SK-N-MC (cell line): ENCODE data around the gene KMT5C.

Experiments
- DNase-seq: peaks from one replicate; pipeline ENCODE4 v3.0.0-alpha.2; 2011; ENCODE audit warnings: low read depth, low spot score
- H3K27ac ChIP-seq: fragments of 200-600 bp; sonication (generic); 2 replicates; pipeline ENCODE4 v1.5.1; 2016; ENCODE audit warnings: mixed run types
- H3K36me3 ChIP-seq: fragments of 200-600 bp; sonication (generic); 2 replicates; pipeline ENCODE4 v1.6.1; 2017; ENCODE audit warnings: antibody characterized with exemption, low read length, mixed read lengths; ENCODE audit not compliant: insufficient read depth
- H3K4me3 ChIP-seq: fragments of 200-600 bp; sonication (generic); 2 replicates; pipeline ENCODE4 v1.5.1; 2016
- H3K9ac ChIP-seq: fragments of 200-600 bp; sonication (generic); 2 replicates; pipeline ENCODE4 v1.8.0; 2017; ENCODE audit warnings: mixed run types, mixed read lengths; ENCODE audit not compliant: insufficient read length
- H3K9me3 ChIP-seq: fragments of 200-600 bp; sonication (generic); 2 replicates; pipeline ENCODE4 v1.6.1; 2017; ENCODE audit warnings: low read depth, mild to moderate bottlenecking, antibody characterized with exemption, low read length, moderate library complexity, mixed read lengths
- EZH2 ChIP-seq: fragments of 200-600 bp; sonication (generic); IDR thresholded peaks from one replicate; pipeline ENCODE4 v1.6.1; 2017; ENCODE audit warnings: antibody characterized with exemption
- FOXP2 ChIP-seq: optimal IDR thresholded peaks from 2 replicates; pipeline ENCODE3; 2011; ENCODE audit warnings: mild to moderate bottlenecking, moderate library complexity; ENCODE audit not compliant: insufficient read depth; ENCODE audit errors: extremely low read length, control extremely low read depth
- POLR2AphosphoS5 ChIP-seq: IDR thresholded peaks from 2 replicates; pipeline ENCODE4 v1.6.1; 2012; ENCODE audit warnings: mild to moderate bottlenecking, low read depth, low read length, borderline replicate concordance

The KMT5C gene

DNA sequence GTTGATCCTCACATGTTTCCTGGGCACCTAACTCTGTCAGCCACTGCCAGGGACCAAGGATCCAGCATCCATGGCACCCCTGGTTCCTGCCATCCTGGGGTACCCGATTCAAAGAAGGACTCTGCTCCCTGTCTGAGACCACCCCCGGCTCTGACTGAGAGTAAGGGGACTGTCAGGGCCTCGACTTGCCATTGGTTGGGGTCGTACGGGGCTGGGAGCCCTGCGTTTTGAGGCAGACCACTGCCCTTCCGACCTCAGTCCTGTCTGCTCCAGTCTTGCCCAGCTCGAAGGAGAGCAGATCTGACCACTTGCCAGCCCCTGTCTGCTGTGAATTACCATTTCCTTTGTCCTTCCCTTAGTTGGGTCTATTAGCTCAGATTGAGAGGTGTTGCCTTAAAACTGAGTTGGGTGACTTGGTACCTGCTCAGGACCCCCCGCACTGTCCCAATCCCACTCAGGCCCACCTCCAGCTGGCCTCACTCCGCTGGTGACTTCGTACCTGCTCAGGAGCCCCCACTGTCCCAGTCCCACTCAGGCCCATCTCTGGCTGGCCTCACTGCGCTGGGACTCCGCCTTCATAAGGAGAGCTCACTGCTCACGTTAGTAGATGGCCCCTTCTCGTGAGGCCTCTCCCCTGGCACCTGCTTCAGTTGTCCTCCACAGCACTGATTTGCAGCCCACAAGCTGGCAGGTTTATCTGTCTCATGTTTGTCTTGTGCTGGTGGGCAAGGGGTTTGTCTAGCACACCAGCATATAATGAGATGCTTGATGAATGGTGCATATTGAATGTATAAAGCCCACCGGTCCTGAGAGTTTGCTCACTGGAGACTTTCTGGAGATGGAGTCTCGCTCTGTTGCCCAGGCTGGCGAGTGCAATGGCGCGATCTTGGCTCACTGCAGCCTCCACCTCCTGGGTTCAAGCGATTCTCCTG is 50.0 kb downstream of the KMT5C start:
- Histone ChIP-seq H3K9ac (peak overlapping the region; percentile 14), H3K36me3 (peaks cover 42% of the 10 kb centered on the region), H3K27ac (peak overlapping the region; percentile 51), H3K4me3 (no peak overlapping the region), H3K9me3 (no peaks in the 10 kb centered on the region)
- TF ChIP-seq EZH2 (no peak), POLR2AphosphoS5 (peak; percentile 30; the same call in 1 of the 2 replicates)
- no peak for DNase-seq

GRCh38 chr19:55390461-55390880 is 50.8 kb downstream of the KMT5C start:
- no peaks in the 10 kb centered on the region for H3K9me3 ChIP-seq
- DNase-seq: no peak
- TF ChIP-seq EZH2 (no peak), FOXP2 (no peak), POLR2AphosphoS5 (no peak; the same call in 1 of the 2 replicates)
- no peak overlapping the region for H3K9ac ChIP-seq
- peaks cover 42% of the 10 kb centered on the region for H3K36me3 ChIP-seq
- H3K4me3 ChIP-seq: no peak overlapping the region
- peak overlapping the region; percentile 51 for H3K27ac ChIP-seq

GRCh38 chr19:55391191-55391670 is 51.6 kb downstream of the KMT5C start:
- Histone ChIP-seq H3K9ac (no peak overlapping the region), H3K9me3 (no peaks in the 10 kb centered on the region), H3K4me3 (no peak overlapping the region), H3K36me3 (peaks cover 42% of the 10 kb centered on the region), H3K27ac (no peak overlapping the region)
- TF ChIP-seq POLR2AphosphoS5 (0 out of 2 replicates have a peak, but pooled peaks have one; percentile 46), EZH2 (no peak), FOXP2 (no peak)
- DNase-seq: no peak

GRCh38 chr19:55391702-55392615 is 52.3 kb downstream of the KMT5C start:
- H3K27ac ChIP-seq: peak overlapping the region; percentile 48
- no peaks in the 10 kb centered on the region for H3K9me3 ChIP-seq
- DNase-seq: no peak
- peaks cover 35% of the 10 kb centered on the region for H3K36me3 ChIP-seq
- no peak overlapping the region for H3K4me3 ChIP-seq
- no peak overlapping the region for H3K9ac ChIP-seq
- TF ChIP-seq POLR2AphosphoS5 (no peak), EZH2 (no peak), FOXP2 (no peak)

GRCh38 chr19:55392820-55393761 is 53.4 kb downstream of the KMT5C start:
- Histone ChIP-seq H3K27ac (no peak overlapping the region), H3K9me3 (no peaks in the 10 kb centered on the region), H3K4me3 (no peak overlapping the region), H3K36me3 (peaks cover 24% of the 10 kb centered on the region), H3K9ac (no peak overlapping the region)
- TF ChIP-seq FOXP2: no peak
- TF ChIP-seq EZH2: no peak
- no peak for TF ChIP-seq POLR2AphosphoS5
- no peak for DNase-seq
